GM19372 (cell line): ENCODE measurements around the gene TEX44.
A peak's percentile ranks its signal among the peaks of the same experiment; 100 is the strongest.
"Not testable (repeated sequence)": the region's sequence is repeated elsewhere in the genome, so short reads cannot be mapped to it uniquely, and the experiment has no call there.

Experiments
- ATAC-seq: cut with Tn5 transposase; IDR thresholded peaks from one replicate; pipeline ENCODE4 v1.9.1; 2021; ENCODE audit warnings: mild to moderate bottlenecking, low read depth, moderate library complexity; ENCODE audit not compliant: unreplicated experiment

TEX44 gene

DNA sequence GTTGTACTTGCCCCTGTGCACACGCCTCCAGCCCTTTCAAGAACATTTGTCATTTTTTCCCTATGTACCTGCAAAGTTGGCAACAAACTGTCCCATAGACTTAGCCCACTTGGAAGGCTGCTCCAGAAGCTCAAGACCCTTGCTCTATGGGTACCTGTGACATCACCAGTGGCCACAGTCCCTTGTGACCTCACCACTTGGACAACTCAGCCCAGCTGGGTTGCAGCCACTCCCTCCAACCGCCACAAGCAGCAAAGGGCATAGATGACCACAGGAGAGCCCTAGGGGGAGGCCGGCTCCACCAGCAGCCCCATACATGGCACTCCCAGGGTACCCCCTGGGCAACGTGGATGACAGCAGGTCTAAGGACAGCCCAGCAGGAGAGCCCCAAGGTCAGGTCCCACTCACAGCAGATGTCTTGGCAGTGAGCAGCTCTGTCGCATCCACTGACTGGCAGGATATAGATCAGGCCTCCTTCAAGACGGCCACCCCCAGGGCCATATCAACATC lies at the start of gene TEX44:
Gene TEX44, plus strand, starts transcription at position 229 of the 510 bp plus-strand sequence. Its CDS starts 88 bp downstream, at position 317.
- ATAC-seq, result no peak

DNA sequence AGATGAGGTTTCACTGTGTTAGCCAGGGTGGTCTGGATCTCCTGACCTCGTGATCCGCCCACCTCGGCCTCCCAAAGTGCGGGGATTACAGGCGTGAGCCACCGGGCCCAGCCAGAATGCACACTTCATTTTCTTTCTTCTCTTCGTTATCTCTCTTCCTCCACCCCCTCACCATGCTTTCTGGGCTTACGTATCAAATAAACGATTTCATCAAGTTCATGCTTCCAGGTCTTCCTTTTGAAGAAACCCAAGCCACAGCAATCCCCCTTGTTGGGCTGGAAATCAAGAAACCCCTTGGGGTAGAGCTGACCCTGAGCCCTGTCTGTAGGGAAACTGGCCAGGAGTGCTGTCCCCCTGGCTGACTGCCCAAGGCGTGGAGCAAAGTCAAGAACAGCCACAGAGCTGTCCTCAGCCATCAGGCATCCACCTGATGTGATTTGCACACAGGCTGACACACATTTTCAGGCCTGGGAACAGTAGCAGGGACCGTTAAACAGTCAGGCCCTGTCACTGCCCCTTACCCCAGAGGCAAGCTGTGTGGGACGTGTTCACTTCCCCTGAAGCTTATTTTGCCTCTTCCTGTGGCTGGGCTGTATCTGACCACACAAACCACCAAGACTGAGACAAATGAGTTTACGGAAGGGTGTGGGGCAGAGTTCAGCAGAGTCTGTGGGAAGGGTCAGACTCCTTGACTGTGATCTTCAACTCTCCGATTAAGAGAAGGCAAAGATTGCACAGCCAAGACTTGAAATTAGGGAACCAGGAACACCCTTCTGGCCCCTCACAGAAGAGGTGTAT lies 47.4 kb upstream of the TEX44 start:
- ATAC-seq, result peak; percentile 99

GRCh38 chr2:231546014-231546715 lies 46.5 kb upstream of the TEX44 start:
- no peak for ATAC-seq

GRCh38 chr2:231547315-231548110 lies 45.2 kb upstream of the TEX44 start:
- no peak for ATAC-seq

DNA sequence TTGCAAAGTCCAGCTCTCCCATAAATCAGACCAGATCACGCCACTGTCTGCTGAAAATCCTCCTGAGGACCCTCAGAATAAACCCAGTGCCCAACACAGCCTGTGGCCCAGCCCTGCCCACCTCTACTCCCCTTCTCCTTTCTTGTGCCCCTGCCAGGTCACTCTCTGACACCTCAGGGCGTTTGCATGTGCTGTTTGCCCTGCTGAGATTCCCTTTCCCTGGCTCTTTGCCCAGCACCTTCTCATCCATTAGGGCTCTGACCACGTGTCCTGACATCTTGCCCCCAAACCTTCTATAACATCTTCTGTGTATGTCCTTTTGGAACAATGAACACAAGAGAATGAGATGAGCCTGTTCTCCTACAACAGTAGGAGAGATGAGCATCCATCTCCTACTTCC lies 43.9 kb upstream of the TEX44 start:
- ATAC-seq, result no peak

DNA sequence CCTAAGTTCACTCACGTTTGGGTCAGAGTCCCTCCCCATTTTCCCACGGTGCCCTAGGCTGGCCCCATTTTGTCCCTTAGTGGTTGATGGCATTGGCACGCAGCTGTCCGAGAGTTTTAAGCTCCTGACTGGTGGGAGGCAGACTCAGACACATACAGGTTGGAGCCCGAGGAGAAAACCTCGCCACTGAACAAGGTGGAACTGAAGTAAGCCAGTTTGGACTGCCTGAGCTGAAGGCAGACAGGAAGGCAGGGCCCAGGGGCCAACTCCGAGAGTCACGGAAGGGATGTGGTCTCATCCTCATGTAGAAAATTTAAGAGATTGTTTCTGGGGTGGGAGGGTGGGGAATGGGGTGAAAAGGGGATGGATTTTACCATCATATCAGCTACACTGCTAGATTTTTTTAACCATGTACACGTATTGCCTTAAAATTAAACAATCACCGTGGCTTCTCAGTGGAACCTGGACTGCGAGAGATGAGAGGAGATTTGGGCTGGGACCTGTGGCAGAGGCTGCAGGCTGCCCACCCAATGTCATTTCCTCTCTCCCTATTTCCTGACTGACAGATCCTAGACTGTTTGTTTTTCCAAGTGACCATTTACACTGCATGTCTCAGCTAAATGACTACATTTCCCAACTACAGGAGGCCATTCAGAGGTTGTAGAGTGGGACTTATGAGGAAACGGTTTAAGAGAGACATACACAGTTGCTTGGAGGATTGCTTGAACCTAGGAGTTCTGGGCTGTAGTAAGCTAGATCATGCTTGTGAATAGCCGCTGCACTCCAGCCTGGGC lies 43.0 kb upstream of the TEX44 start:
- ATAC-seq, result no peak

GRCh38 chr2:231552752-231553151 lies 39.9 kb upstream of the TEX44 start:
- ATAC-seq, result no peak

GRCh38 chr2:231554327-231554726 lies 38.3 kb upstream of the TEX44 start:
- ATAC-seq, result no peak

DNA sequence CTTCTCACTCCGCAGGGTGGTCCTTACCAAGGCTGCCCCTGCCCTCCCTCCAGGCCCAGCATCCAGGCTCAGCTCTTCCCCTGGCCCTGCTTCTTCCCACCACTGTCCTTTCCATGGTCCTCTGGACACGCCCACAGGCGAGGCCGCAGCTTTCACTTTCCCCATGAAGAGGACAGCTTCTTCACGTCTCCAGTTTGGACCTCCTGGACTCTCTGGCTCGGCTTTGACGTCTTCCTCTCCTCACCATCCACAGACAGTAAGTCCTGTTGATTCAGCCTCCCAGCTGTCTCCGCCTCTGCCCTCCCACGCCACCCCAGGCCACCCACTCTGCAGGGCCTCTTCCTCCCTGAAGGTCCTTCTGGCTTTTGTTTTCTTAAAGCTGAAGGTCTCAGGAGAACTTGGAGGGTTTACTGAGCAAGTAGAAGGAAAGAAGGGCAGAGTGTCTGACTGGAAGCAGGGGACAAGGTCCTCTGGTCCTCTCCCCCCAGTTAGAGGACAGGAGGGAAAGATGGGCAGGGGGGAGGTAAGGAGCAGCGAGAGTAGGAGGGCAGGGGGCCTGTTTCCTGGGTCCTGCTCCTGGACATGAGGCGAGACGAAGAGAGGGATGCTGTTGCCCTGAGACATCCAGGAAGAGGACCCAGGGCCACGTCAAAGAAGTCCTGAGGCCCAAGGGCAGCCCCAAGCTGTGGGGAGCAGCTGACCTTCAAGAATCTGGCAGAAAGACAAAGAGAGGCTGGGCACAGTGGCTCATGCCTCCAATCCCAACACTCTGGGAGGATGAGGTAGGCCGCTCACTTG lies 37.7 kb upstream of the TEX44 start:
- ATAC-seq, result no peak

DNA sequence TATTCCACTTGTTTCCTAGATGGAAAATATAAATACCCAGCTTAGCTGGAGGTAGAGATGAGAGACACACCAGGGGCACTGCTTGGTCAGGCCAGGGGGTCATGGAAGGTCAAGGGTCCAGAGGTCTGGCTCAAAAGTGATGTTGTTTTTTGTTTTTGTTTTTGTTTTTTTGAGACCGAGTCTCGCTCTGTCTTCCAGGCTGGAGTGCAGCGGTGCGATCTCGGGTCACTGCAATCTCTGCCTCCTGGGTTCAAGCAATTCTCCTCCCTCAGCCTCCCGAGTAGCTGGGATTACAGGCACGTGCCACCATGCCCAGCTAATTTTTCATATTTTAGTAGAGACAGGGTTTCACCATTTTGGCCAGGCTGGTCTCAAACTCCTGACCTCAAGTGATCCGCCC lies 36.2 kb upstream of the TEX44 start:
- ATAC-seq, result not testable (repeated sequence)

DNA sequence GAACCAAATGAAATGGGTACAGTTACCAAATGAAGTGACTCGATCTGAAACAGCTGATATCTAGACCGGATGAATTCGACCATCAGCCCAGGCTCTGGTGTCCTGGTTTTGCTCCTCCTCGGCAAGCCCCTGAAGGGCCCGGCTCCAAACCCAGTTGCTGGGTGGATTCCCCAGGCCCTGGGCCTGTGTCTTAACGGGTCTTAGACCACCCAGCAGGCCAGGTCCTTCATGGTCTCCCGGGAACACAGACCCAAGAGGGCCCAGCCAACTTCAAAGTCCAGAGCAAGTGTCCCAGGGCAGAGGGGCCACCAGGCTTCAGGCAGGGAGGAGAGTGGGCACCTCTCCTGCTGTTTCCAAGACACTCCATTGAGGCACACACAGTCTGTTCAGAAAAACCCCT lies 35.7 kb upstream of the TEX44 start:
- no peak for ATAC-seq

DNA sequence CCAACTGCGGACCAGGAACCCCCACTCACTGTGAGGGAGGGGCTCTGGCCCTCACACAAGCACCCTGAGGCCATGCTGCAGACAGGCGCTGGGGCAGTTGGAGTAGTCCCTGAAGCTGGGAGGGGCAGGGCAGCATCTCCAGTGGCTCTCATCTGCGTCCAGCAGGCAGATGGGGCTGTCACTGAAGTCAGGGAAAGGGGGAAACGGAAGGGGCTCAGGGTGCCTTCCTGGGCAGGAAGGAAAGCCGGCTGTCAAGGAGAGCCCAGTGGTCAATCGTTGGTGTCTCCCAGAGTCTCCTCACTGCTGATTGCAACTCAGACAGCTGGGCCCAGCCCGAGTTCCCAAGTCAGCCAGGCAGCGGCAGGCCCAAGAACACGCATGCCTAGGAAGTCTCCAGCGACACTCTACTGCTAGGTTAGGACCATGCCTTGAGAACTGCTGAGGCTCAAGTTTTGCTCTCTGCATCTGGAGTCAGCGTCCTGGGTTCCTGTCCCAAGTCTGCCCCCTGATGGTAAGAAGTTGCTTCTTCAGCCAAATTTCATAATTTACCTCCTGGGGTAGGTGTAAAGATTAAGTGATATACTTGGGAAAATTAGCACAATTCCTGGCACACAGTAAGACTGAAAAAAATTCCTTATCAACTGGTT lies 35.0 kb upstream of the TEX44 start:
- peak; percentile 70 for ATAC-seq

GRCh38 chr2:231563378-231563961 lies 29.2 kb upstream of the TEX44 start:
- no peak for ATAC-seq

DNA sequence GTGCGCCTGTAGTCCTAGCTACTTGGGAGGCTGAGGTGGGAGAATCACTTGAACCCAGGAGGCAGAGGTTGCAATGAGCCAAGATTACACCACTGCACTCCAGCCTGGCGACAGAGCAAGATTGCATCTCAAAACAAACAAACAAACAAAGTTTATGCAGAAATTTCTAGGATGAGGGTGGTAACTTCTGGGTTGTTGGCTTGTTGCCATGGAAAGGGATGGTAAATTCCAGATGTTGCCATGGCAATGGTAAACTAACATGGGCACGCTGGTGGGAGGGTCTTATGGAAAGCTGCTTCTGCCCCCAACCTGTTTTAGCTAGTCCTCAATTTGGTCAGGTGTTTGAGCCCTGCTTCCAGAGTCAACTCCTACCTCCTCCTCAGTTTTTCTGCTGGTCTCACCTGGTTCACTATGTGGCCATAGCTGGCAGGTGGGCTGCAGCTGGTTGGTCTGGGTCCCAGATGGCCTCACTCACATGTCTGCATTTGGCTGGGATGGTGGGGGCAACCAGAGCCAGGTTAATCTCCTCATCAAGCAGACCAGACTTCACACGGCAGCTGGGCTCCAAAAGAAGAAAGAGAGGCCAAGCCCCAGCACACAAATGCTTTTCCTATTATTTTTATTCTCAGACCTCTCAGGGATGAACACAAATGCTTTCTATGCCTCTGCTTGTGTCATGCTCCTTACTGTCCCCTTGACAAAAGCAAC lies 26.6 kb upstream of the TEX44 start:
- no peak for ATAC-seq

- no peak for ATAC-seq
Observed at GRCh38 chr2:231567159-231567558, 25.5 kb upstream of the TEX44 start.

- no peak for ATAC-seq
Observed at GRCh38 chr2:231568098-231568784, 24.4 kb upstream of the TEX44 start.

DNA sequence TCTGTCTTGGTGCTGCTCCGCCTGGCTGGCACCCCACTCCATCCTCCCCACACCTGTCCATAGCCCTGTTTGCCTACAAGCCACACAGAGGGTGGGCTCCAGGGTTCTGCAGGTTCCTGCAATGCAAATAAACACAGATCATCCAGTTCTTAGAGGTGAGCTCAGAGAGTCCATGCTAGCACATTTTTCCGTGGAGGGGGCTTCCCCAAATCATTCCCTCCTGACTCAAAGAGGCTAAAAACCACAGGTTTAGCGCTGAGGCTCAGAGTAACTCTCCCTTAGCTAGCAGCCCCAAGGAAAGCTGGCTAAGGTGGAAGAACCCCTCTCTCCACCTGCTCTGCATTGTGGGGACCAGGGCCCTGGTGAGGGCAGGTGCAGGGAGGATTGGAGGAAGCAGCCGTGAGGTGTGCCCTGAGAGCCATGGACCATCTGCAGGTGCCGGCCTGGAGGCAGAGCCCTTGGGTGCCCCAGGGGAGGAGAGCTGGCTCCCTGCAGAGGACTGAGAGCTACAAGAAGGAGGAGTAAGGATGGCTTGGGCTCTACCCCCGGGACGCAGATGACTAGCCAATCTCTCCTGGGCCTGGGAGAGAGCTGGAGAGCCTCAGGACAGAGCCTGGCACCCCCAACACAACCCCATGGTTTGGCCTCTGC lies 23.8 kb upstream of the TEX44 start:
- no peak for ATAC-seq
